NT2/D1 (cell line): Measurements from ENCODE around the gene TXNRD1.

Experiments used
- YY1 ChIP-seq: IDR thresholded peaks from 2 replicates; pipeline ENCODE4 v1.6.1; 2011; ENCODE audit not compliant: insufficient read length, insufficient read depth
- ZNF274 ChIP-seq: IDR thresholded peaks from 2 replicates; pipeline ENCODE4 v1.6.1; 2011; ENCODE audit warnings: mild to moderate bottlenecking, low read depth, low read length

DNA sequence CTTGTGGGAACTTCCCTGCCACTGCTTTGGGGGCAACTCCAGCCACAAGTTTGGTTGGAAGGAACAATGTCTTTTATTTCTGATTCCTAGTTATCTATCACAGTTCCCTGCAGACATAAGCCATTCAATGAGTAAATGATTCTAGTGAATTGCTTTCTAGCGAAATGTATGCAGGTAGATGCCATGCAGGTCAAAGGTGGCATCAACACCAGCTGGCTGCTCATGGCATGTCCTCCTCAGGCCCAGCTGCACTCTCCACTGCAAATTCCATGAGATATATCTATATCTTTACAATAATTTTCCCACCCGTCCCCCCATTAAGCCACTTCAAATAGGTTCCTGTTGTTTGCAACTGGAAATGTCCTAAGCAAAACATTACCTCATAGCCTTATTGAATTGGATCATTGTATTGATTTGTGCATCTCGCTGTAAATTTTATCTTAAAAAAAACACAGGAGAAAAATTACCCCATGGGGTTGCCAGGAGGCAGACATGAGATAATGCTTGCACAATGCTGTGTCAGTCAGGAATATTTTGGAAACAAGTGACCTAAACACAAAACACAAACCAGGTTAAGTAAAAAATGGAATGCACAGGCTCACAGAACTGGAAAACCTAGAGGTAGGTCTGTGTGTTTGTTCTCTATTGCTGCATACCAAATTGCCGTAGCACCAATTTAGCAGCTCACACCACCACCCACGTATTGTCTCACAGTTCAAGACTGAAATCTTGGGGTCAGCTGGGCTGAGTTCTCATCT, 32.8 kb upstream of the TXNRD1 start:
- TF ChIP-seq YY1: no peak
- TF ChIP-seq ZNF274: no peak
